Osteocyte (in vitro differentiated cells): ENCODE measurements around the gene RFX5. TPM values are rescaled to one million over a fixed set of nuclear protein-coding genes. Genes with fewer than 3 reads are reported as not detected.

Experiments
- DNase-seq: peaks from one replicate; pipeline ENCODE4 v3.0.0; 2021; ENCODE audit warnings: mixed read lengths; ENCODE audit not compliant: unreplicated experiment; ENCODE audit errors: extremely low spot score
- H3K27ac Mint-ChIP-seq: one replicate; pipeline ENCODE4 v1.8.0; 2021; ENCODE audit warnings: mild to moderate bottlenecking, mixed read lengths; ENCODE audit not compliant: unreplicated experiment
- H3K27me3 Mint-ChIP-seq: one replicate; pipeline ENCODE4 v1.8.0; 2021; ENCODE audit warnings: mixed read lengths; ENCODE audit not compliant: unreplicated experiment
- H3K36me3 Mint-ChIP-seq: one replicate; pipeline ENCODE4 v1.8.0; 2021; ENCODE audit warnings: mixed read lengths; ENCODE audit not compliant: unreplicated experiment
- H3K4me1 Mint-ChIP-seq: one replicate; pipeline ENCODE4 v1.8.0; 2021; ENCODE audit warnings: mixed read lengths; ENCODE audit not compliant: unreplicated experiment
- H3K4me3 Mint-ChIP-seq: one replicate; pipeline ENCODE4 v1.8.0; 2021; ENCODE audit warnings: mild to moderate bottlenecking, moderate library complexity, mixed read lengths; ENCODE audit not compliant: unreplicated experiment
- H3K9me3 Mint-ChIP-seq: one replicate; pipeline ENCODE4 v1.8.0; 2021; ENCODE audit warnings: mixed read lengths; ENCODE audit not compliant: unreplicated experiment
- CTCF ChIP-seq: fragments of 200-600 bp; sonication (generic); IDR thresholded peaks from 2 replicates; pipeline ENCODE4 v1.5.0; 2021; ENCODE audit warnings: antibody characterized with exemption, mild to moderate bottlenecking, moderate library complexity
- total RNA-seq: library from RNA; stranded (reverse); gene quantifications from 2 replicates; pipeline ENCODE4 v1.2.1, GENCODE V29; 2021

RFX5 gene
- total RNA-seq, 1 donor from 2014 or later, result 37.9 TPM

GRCh38 chr1:151346082-151346768 is 827 bp downstream of the RFX5 start:
- no peak for TF ChIP-seq CTCF
- DNase-seq, result no peak
- Mint-ChIP-seq H3K9me3 (no peaks in the 10 kb centered on the region), H3K27ac (peak overlapping the region; percentile 97), H3K4me3 (peak overlapping the region; percentile 95), H3K36me3 (peaks cover 6% of the 10 kb centered on the region), H3K4me1 (peaks cover 17% of the 10 kb centered on the region), H3K27me3 (no peaks in the 10 kb centered on the region)

- H3K36me3 Mint-ChIP-seq, result peaks cover 6% of the 10 kb centered on the region
- no peaks in the 10 kb centered on the region for H3K9me3 Mint-ChIP-seq
- no peak for DNase-seq
- H3K4me3 Mint-ChIP-seq, result no peak overlapping the region
- no peaks in the 10 kb centered on the region for H3K27me3 Mint-ChIP-seq
- H3K4me1 Mint-ChIP-seq, result peaks cover 22% of the 10 kb centered on the region
- H3K27ac Mint-ChIP-seq, result no peak overlapping the region
- TF ChIP-seq CTCF, result no peak
Measured at GRCh38 chr1:151344291-151344690, 2.8 kb downstream of the RFX5 start.

GRCh38 chr1:151343587-151343986 is 3.5 kb downstream of the RFX5 start:
- no peak for DNase-seq
- H3K9me3 Mint-ChIP-seq, result no peaks in the 10 kb centered on the region
- peaks cover 6% of the 10 kb centered on the region for H3K36me3 Mint-ChIP-seq
- no peaks in the 10 kb centered on the region for H3K27me3 Mint-ChIP-seq
- no peak overlapping the region for H3K4me3 Mint-ChIP-seq
- H3K4me1 Mint-ChIP-seq, result peaks cover 22% of the 10 kb centered on the region
- TF ChIP-seq CTCF, result no peak
- no peak overlapping the region for H3K27ac Mint-ChIP-seq

DNA sequence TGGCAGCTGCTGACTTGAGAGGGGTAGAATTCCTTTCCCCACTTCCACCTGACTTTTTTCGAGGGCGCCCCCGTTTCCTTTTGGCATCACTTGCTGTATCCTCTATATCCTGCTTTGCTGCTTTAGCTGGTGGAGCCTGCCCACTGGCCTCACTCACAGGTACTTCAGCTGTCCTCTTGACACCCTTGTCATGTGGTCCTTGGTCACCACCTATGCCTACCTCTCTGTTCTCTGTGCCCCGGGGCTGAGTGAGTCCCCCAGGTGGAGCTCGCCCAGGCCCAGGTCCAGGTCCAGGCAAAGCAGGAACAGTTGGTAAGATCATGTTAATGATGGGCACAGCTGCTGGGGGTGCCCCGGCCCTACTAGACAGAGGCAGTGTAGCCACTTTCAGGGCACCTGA is 4.5 kb downstream of the RFX5 start:
- Mint-ChIP-seq H3K27me3 (no peaks in the 10 kb centered on the region), H3K27ac (no peak overlapping the region), H3K4me3 (no peak overlapping the region), H3K9me3 (no peaks in the 10 kb centered on the region), H3K4me1 (peaks cover 20% of the 10 kb centered on the region), H3K36me3 (peaks cover 6% of the 10 kb centered on the region)
- no peak for TF ChIP-seq CTCF
- DNase-seq, result no peak

GRCh38 chr1:151342021-151342420 is 5.0 kb downstream of the RFX5 start:
- no peak for TF ChIP-seq CTCF
- peaks cover 6% of the 10 kb centered on the region for H3K36me3 Mint-ChIP-seq
- peak overlapping the region; percentile 47 for H3K27ac Mint-ChIP-seq
- H3K4me3 Mint-ChIP-seq, result no peak overlapping the region
- DNase-seq, result no peak
- peaks cover 15% of the 10 kb centered on the region for H3K4me1 Mint-ChIP-seq
- no peaks in the 10 kb centered on the region for H3K27me3 Mint-ChIP-seq
- H3K9me3 Mint-ChIP-seq, result no peaks in the 10 kb centered on the region
